Measurements from ENCODE around the gene TMEFF1.

The TMEFF1 gene

GRCh38 chr9:100577776-100578448 is 105.0 kb downstream of the TMEFF1 start, which contains the start of gene CAVIN4:
Gene CAVIN4 (plus strand): TSS chr9:100578079. CDS start chr9:100578144, 65 bp downstream.
- DNase-seq = peak; percentile 35

- no peak for DNase-seq
These were observed 105.7 kb downstream of the TMEFF1 start for GRCh38 chr9:100578610-100579009.

GRCh38 chr9:100579665-100580064 is 106.7 kb downstream of the TMEFF1 start:
- DNase-seq = peak; percentile 23

GRCh38 chr9:100580257-100580656 is 107.3 kb downstream of the TMEFF1 start:
- no peak for DNase-seq

- DNase-seq = no peak
These were observed 108.1 kb downstream of the TMEFF1 start for GRCh38 chr9:100581081-100581480.

- no peak for DNase-seq
These were observed 108.7 kb downstream of the TMEFF1 start for GRCh38 chr9:100581661-100582060.

- DNase-seq = no peak
These were observed 110.3 kb downstream of the TMEFF1 start for GRCh38 chr9:100583014-100583802.

- DNase-seq = no peak
These were observed 112.0 kb downstream of the TMEFF1 start for GRCh38 chr9:100584951-100585350.

- DNase-seq = no peak
These were observed 113.1 kb downstream of the TMEFF1 start for GRCh38 chr9:100586093-100586492.

- peak; percentile 50 for DNase-seq
These were observed 114.4 kb downstream of the TMEFF1 start for GRCh38 chr9:100587375-100587774.

- peak; percentile 62 for DNase-seq
These were observed 116.6 kb downstream of the TMEFF1 start for GRCh38 chr9:100589582-100589981.

- peak; percentile 76 for DNase-seq
These were observed 117.5 kb downstream of the TMEFF1 start for GRCh38 chr9:100590481-100590880.

- no peak for DNase-seq
These were observed 118.2 kb downstream of the TMEFF1 start for GRCh38 chr9:100591139-100591538.

- DNase-seq = no peak
These were observed 118.9 kb downstream of the TMEFF1 start for GRCh38 chr9:100591639-100592412.

- DNase-seq = peak; percentile 67
These were observed 122.6 kb downstream of the TMEFF1 start for GRCh38 chr9:100595391-100596199.

GRCh38 chr9:100597236-100597635 is 124.3 kb downstream of the TMEFF1 start:
- no peak for DNase-seq

GRCh38 chr9:100598641-100599145 is 125.7 kb downstream of the TMEFF1 start:
- DNase-seq = peak; percentile 77

- no peak for DNase-seq
These were observed 127.7 kb downstream of the TMEFF1 start for GRCh38 chr9:100600521-100601079.

GRCh38 chr9:100601216-100601615 is 128.3 kb downstream of the TMEFF1 start:
- peak; percentile 57 for DNase-seq

- DNase-seq = peak; percentile 48
These were observed 129.4 kb downstream of the TMEFF1 start for GRCh38 chr9:100602342-100602801.

- no peak for DNase-seq
These were observed 132.5 kb downstream of the TMEFF1 start for GRCh38 chr9:100605405-100605804.

- no peak for DNase-seq
These were observed 146.2 kb downstream of the TMEFF1 start for GRCh38 chr9:100619194-100619593.
